ENCODE measurements around the gene NDRG4. TPM values are rescaled to one million over a fixed set of nuclear protein-coding genes. Genes with fewer than 3 reads are reported as not detected.

Gene NDRG4
- total and polyA plus RNA-seq, 5 donors from 2014 or later = 0.15 to 0.52 (median 0.40) TPM; not detected in 2

GRCh38 chr16:58533751-58534470 is 34.0 kb downstream of the NDRG4 start:
- DNase-seq = no peak
- H3K36me3 Mint-ChIP-seq = peaks cover 52% of the 10 kb centered on the region
- H3K27ac ChIP-seq (ENCODE audit: insufficient read depth, low read length, poor library complexity, severe bottlenecking) = no peak overlapping the region
- no peaks in the 10 kb centered on the region for H3K9me3 ChIP-seq (ENCODE audit: control insufficient read depth in 2 of 2, low read length in 2 of 2)
- H3K4me3 ChIP-seq (ENCODE audit: low read depth, low read length) = no peak overlapping the region
- H3K27ac Mint-ChIP-seq = no peak overlapping the region
- H3K27me3 ChIP-seq (ENCODE audit: control insufficient read depth, insufficient read depth, low read length) = no peaks in the 10 kb centered on the region
- H3K4me1 ChIP-seq (ENCODE audit: control insufficient read depth, insufficient read depth, low read length, poor library complexity, severe bottlenecking) = no peaks in the 10 kb centered on the region
- no peak overlapping the region for H3K4me3 Mint-ChIP-seq
- H3K36me3 ChIP-seq (ENCODE audit: control insufficient read depth, insufficient read depth, low read length) = peaks cover 97% of the 10 kb centered on the region
- no peak for ATAC-seq (ENCODE audit: low read depth in 2 of 2)
- peaks cover 0 to 11% (median 3%) of the 10 kb centered on the region in 4 donors for H3K4me1 Mint-ChIP-seq
- no peaks in the 10 kb centered on the region for H3K9me3 Mint-ChIP-seq
- no peaks in the 10 kb centered on the region for H3K27me3 Mint-ChIP-seq

- Mint-ChIP-seq H3K36me3 (peaks cover 58% of the 10 kb centered on the region), H3K27me3 (no peaks in the 10 kb centered on the region), H3K4me1 (peaks cover 0 to 11% (median 5%) of the 10 kb centered on the region in 4 donors), H3K9me3 (no peaks in the 10 kb centered on the region), H3K4me3 (no peak overlapping the region), H3K27ac (no peak overlapping the region)
- no peaks in the 10 kb centered on the region for H3K9me3 ChIP-seq (ENCODE audit: control insufficient read depth in 2 of 2, low read length in 2 of 2)
- ATAC-seq (ENCODE audit: low read depth in 2 of 2) (no peak), DNase-seq (no peak)
- no peak overlapping the region for H3K27ac ChIP-seq (ENCODE audit: insufficient read depth, low read length, poor library complexity, severe bottlenecking)
- H3K27me3 ChIP-seq (ENCODE audit: control insufficient read depth, insufficient read depth, low read length) = no peaks in the 10 kb centered on the region
- peaks cover 97% of the 10 kb centered on the region for H3K36me3 ChIP-seq (ENCODE audit: control insufficient read depth, insufficient read depth, low read length)
- no peak overlapping the region for H3K4me3 ChIP-seq (ENCODE audit: low read depth, low read length)
- H3K4me1 ChIP-seq (ENCODE audit: control insufficient read depth, insufficient read depth, low read length, poor library complexity, severe bottlenecking) = no peaks in the 10 kb centered on the region
These were observed 35.2 kb downstream of the NDRG4 start for GRCh38 chr16:58535100-58535499.

- no peak overlapping the region for H3K27ac Mint-ChIP-seq
These were observed 36.3 kb downstream of the NDRG4 start for GRCh38 chr16:58536278-58536677.

GRCh38 chr16:58537124-58537906 is 37.4 kb downstream of the NDRG4 start:
- peaks cover 59% of the 10 kb centered on the region for H3K36me3 Mint-ChIP-seq

More at GRCh38 chr16:58536278-58536677, 36.3 kb downstream of the NDRG4 start:
- Histone ChIP-seq H3K9me3 (ENCODE audit: control insufficient read depth in 2 of 2, low read length in 2 of 2) (no peaks in the 10 kb centered on the region), H3K4me3 (ENCODE audit: low read depth, low read length) (no peak overlapping the region), H3K4me1 (ENCODE audit: control insufficient read depth, insufficient read depth, low read length, poor library complexity, severe bottlenecking) (no peaks in the 10 kb centered on the region), H3K27ac (ENCODE audit: insufficient read depth, low read length, poor library complexity, severe bottlenecking) (no peak overlapping the region), H3K36me3 (ENCODE audit: control insufficient read depth, insufficient read depth, low read length) (peaks cover 97% of the 10 kb centered on the region), H3K27me3 (ENCODE audit: control insufficient read depth, insufficient read depth, low read length) (no peaks in the 10 kb centered on the region)
- Mint-ChIP-seq H3K36me3 (peaks cover 58% of the 10 kb centered on the region), H3K4me3 (no peak overlapping the region), H3K27me3 (no peaks in the 10 kb centered on the region), H3K4me1 (peaks cover 0 to 8% (median 4%) of the 10 kb centered on the region in 4 donors), H3K9me3 (no peaks in the 10 kb centered on the region)
- ATAC-seq (ENCODE audit: low read depth in 2 of 2) (no peak), DNase-seq (no peak)

GRCh38 chr16:58541711-58542110 is 41.8 kb downstream of the NDRG4 start:
- H3K27me3 Mint-ChIP-seq = no peaks in the 10 kb centered on the region
- H3K27ac ChIP-seq (ENCODE audit: insufficient read depth, low read length, poor library complexity, severe bottlenecking) = no peak overlapping the region
- no peaks in the 10 kb centered on the region for H3K4me1 ChIP-seq (ENCODE audit: control insufficient read depth, insufficient read depth, low read length, poor library complexity, severe bottlenecking)
- peaks cover 0 to 8% (median under 1%) of the 10 kb centered on the region in 4 donors for H3K4me1 Mint-ChIP-seq
- H3K27ac Mint-ChIP-seq = no peak overlapping the region
- H3K9me3 ChIP-seq (ENCODE audit: control insufficient read depth in 2 of 2, low read length in 2 of 2) = no peaks in the 10 kb centered on the region
- H3K36me3 ChIP-seq (ENCODE audit: control insufficient read depth, insufficient read depth, low read length) = peaks cover 99% of the 10 kb centered on the region
- H3K27me3 ChIP-seq (ENCODE audit: control insufficient read depth, insufficient read depth, low read length) = no peaks in the 10 kb centered on the region
- DNase-seq (no peak), ATAC-seq (ENCODE audit: low read depth in 2 of 2) (no peak)
- no peaks in the 10 kb centered on the region for H3K9me3 Mint-ChIP-seq
- peaks cover 65% of the 10 kb centered on the region for H3K36me3 Mint-ChIP-seq
- H3K4me3 Mint-ChIP-seq = no peak overlapping the region
- H3K4me3 ChIP-seq (ENCODE audit: low read depth, low read length) = no peak overlapping the region

More at GRCh38 chr16:58537124-58537906, 37.4 kb downstream of the NDRG4 start:
- Mint-ChIP-seq H3K27me3 (no peaks in the 10 kb centered on the region), H3K4me3 (no peak overlapping the region), H3K27ac (no peak overlapping the region), H3K4me1 (peaks cover 0 to 8% (median 4%) of the 10 kb centered on the region in 4 donors), H3K9me3 (no peaks in the 10 kb centered on the region)
- H3K4me3 ChIP-seq (ENCODE audit: low read depth, low read length) = no peak overlapping the region
- DNase-seq = no peak
- H3K27ac ChIP-seq (ENCODE audit: insufficient read depth, low read length, poor library complexity, severe bottlenecking) = no peak overlapping the region
- no peaks in the 10 kb centered on the region for H3K9me3 ChIP-seq (ENCODE audit: control insufficient read depth in 2 of 2, low read length in 2 of 2)
- no peak for ATAC-seq (ENCODE audit: low read depth in 2 of 2)
- H3K27me3 ChIP-seq (ENCODE audit: control insufficient read depth, insufficient read depth, low read length) = no peaks in the 10 kb centered on the region
- H3K36me3 ChIP-seq (ENCODE audit: control insufficient read depth, insufficient read depth, low read length) = peaks cover 97% of the 10 kb centered on the region
- H3K4me1 ChIP-seq (ENCODE audit: control insufficient read depth, insufficient read depth, low read length, poor library complexity, severe bottlenecking) = no peaks in the 10 kb centered on the region

- Mint-ChIP-seq H3K4me3 (no peak overlapping the region), H3K36me3 (peaks cover 61% of the 10 kb centered on the region), H3K4me1 (peaks cover 0 to 8% (median under 1%) of the 10 kb centered on the region in 4 donors), H3K9me3 (no peaks in the 10 kb centered on the region), H3K27me3 (no peaks in the 10 kb centered on the region), H3K27ac (no peak overlapping the region)
- Histone ChIP-seq H3K27me3 (ENCODE audit: control insufficient read depth, insufficient read depth, low read length) (no peaks in the 10 kb centered on the region), H3K27ac (ENCODE audit: insufficient read depth, low read length, poor library complexity, severe bottlenecking) (no peak overlapping the region), H3K9me3 (ENCODE audit: control insufficient read depth in 2 of 2, low read length in 2 of 2) (no peaks in the 10 kb centered on the region), H3K4me1 (ENCODE audit: control insufficient read depth, insufficient read depth, low read length, poor library complexity, severe bottlenecking) (no peaks in the 10 kb centered on the region), H3K4me3 (ENCODE audit: low read depth, low read length) (no peak overlapping the region), H3K36me3 (ENCODE audit: control insufficient read depth, insufficient read depth, low read length) (peaks cover 99% of the 10 kb centered on the region)
- no peak for ATAC-seq (ENCODE audit: low read depth in 2 of 2)
- DNase-seq = no peak
These were observed 42.3 kb downstream of the NDRG4 start for GRCh38 chr16:58542291-58542690.

- Mint-ChIP-seq H3K36me3 (peaks cover 47% of the 10 kb centered on the region), H3K9me3 (no peaks in the 10 kb centered on the region), H3K27me3 (no peaks in the 10 kb centered on the region), H3K27ac (peak overlapping the region in 1 of 3 donors; percentile 48), H3K4me3 (no peak overlapping the region), H3K4me1 (peaks cover 0 to 14% (median 3%) of the 10 kb centered on the region in 4 donors)
- Histone ChIP-seq H3K4me3 (ENCODE audit: low read depth, low read length) (no peak overlapping the region), H3K9me3 (ENCODE audit: control insufficient read depth in 2 of 2, low read length in 2 of 2) (no peaks in the 10 kb centered on the region), H3K27me3 (ENCODE audit: control insufficient read depth, insufficient read depth, low read length) (no peaks in the 10 kb centered on the region), H3K36me3 (ENCODE audit: control insufficient read depth, insufficient read depth, low read length) (peaks cover 97% of the 10 kb centered on the region), H3K4me1 (ENCODE audit: control insufficient read depth, insufficient read depth, low read length, poor library complexity, severe bottlenecking) (no peaks in the 10 kb centered on the region), H3K27ac (ENCODE audit: insufficient read depth, low read length, poor library complexity, severe bottlenecking) (no peak overlapping the region)
- DNase-seq = no peak
- ATAC-seq (ENCODE audit: low read depth in 2 of 2) = no peak
These were observed 43.7 kb downstream of the NDRG4 start for GRCh38 chr16:58543685-58544084.
